Measurements from ENCODE around the gene TRAM2. TPM values are rescaled to one million over a fixed set of nuclear protein-coding genes. Genes with fewer than 3 reads are reported as not detected.

TRAM2 gene
- total and polyA plus RNA-seq, 2 of the 4 experiments (the other 2 are of a cell fraction), result 77.2 to 95.7 TPM

DNA sequence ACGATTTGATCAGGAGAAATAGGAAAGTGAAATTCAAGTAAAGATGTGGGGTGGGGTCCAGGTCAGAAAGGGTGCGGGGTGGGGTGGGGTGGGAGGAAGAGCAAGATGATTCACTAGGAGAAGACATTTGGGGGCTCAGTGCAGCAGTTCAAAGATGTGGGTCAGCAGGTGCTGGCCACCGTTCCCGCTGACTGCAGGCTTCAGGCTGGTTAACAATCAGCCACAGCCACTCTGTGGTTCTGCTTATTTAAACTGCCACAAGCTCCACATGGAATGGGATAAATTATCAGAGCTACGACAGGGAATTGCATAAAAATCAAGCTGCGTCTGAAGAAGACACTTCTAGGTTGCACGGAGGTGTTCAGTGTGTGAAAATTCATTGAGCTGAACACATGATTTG is 49.4 kb downstream of the TRAM2 start:
- Histone ChIP-seq H4K91ac (ENCODE audit: insufficient read depth, low read depth, low read length) (no peak overlapping the region), H3K27ac (ENCODE audit: insufficient read depth, low read length) (no peak overlapping the region), H3K9me3 (ENCODE audit: control insufficient read depth, insufficient read depth, low read length) (no peaks in the 10 kb centered on the region), H3K56ac (ENCODE audit: extremely low read depth, insufficient read depth, low read length) (no peak overlapping the region), H3K4me1 (ENCODE audit: control insufficient read depth, insufficient read depth, low read length) (peaks cover 21% of the 10 kb centered on the region), H2AK5ac (ENCODE audit: low read depth, low read length) (no peak overlapping the region), H3K18ac (ENCODE audit: low read depth, low read length) (no peak overlapping the region), H3K9ac (ENCODE audit: low read depth, low read length) (no peak overlapping the region), H3K79me1 (ENCODE audit: low read depth in 1 of 2, low read length in 2 of 2) (peaks cover 29 to 87% of the 10 kb centered on the region in 2 experiments), H3K4ac (ENCODE audit: low read depth, low read length) (no peak overlapping the region), H3K36me3 (ENCODE audit: control insufficient read depth, insufficient read depth, low read length) (peaks cover 18% of the 10 kb centered on the region), H4K5ac (ENCODE audit: low read depth, low read length) (no peak overlapping the region), H3K27me3 (ENCODE audit: control insufficient read depth, insufficient read depth, low read length) (no peaks in the 10 kb centered on the region), H2AK9ac (replicated peaks; ENCODE audit: low read depth, low read length, poor library complexity) (no peak overlapping the region), H4K8ac (ENCODE audit: low read depth in 2 of 2, low read length in 2 of 2) (no peak overlapping the region), H4K20me1 (ENCODE audit: insufficient read depth, low read length) (peaks cover 5% of the 10 kb centered on the region; the same call in 1 of the 2 replicates), H3K9me1 (ENCODE audit: insufficient read depth, low read length) (peaks cover 37% of the 10 kb centered on the region), H3K23ac (ENCODE audit: low read depth, low read length) (no peak overlapping the region), H2BK20ac (ENCODE audit: low read depth, low read length) (no peak overlapping the region), H2BK5ac (ENCODE audit: low read depth, low read length, poor library complexity, severe bottlenecking) (no peak overlapping the region), H3K4me2 (ENCODE audit: low read depth, low read length) (no peak overlapping the region), H2BK15ac (ENCODE audit: low read depth, low read length) (no peak overlapping the region), H3K4me3 (ENCODE audit: insufficient read depth, low read depth, low read length) (no peak overlapping the region), H2AFZ (replicated peaks; ENCODE audit: low read length, poor library complexity) (no peak overlapping the region), H2BK120ac (ENCODE audit: low read depth, low read length) (no peak overlapping the region), H3K14ac (replicated peaks; ENCODE audit: low read depth, low read length) (no peak overlapping the region)
- in situ Hi-C loops (cut with MboI; ENCODE audit: low sequenced_read_pairs) (no loop called here), dilution Hi-C loops (cut with HindIII; ENCODE audit: low sequenced_read_pairs, unreplicated experiment) (no loop called here), intact Hi-C loops (cut with micrococcal nuclease) (no loop called here)
- no peak for TF ChIP-seq RFX5 (IDR thresholded peaks at IDR 0.05; ENCODE audit: low read depth, low read length)
- no peak for TF ChIP-seq RCOR1 (IDR thresholded peaks at IDR 0.05; ENCODE audit: insufficient replicate concordance, low read length)
- no peak for TF ChIP-seq SMC3 (IDR thresholded peaks at IDR 0.05; ENCODE audit: low read depth, low read length)
- TF ChIP-seq FOS (IDR thresholded peaks at IDR 0.05; ENCODE audit: low read depth, low read length), result no peak
- TF ChIP-seq CEBPB (IDR thresholded peaks at IDR 0.05; ENCODE audit: low read depth, low read length), result no peak
- no peak for TF ChIP-seq MAFK (IDR thresholded peaks at IDR 0.05; ENCODE audit: low read depth, low read length)
- TF ChIP-seq, protein P1, sequence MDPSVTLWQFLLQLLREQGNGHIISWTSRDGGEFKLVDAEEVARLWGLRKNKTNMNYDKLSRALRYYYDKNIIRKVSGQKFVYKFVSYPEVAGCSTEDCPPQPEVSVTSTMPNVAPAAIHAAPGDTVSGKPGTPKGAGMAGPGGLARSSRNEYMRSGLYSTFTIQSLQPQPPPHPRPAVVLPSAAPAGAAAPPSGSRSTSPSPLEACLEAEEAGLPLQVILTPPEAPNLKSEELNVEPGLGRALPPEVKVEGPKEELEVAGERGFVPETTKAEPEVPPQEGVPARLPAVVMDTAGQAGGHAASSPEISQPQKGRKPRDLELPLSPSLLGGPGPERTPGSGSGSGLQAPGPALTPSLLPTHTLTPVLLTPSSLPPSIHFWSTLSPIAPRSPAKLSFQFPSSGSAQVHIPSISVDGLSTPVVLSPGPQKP (IDR thresholded peaks at IDR 0.05; ENCODE audit: borderline replicate concordance, low read depth, low read length), result no peak
- TF ChIP-seq, protein P2, sequence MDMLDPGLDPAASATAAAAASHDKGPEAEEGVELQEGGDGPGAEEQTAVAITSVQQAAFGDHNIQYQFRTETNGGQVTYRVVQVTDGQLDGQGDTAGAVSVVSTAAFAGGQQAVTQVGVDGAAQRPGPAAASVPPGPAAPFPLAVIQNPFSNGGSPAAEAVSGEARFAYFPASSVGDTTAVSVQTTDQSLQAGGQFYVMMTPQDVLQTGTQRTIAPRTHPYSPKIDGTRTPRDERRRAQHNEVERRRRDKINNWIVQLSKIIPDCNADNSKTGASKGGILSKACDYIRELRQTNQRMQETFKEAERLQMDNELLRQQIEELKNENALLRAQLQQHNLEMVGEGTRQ (IDR thresholded peaks at IDR 0.05; ENCODE audit: low read depth, low read length), result no peak
- no peak for TF ChIP-seq NFE2L2 (IDR thresholded peaks at IDR 0.05; ENCODE audit: low read depth, low read length)
- no peak for TF ChIP-seq MAZ (IDR thresholded peaks at IDR 0.05; ENCODE audit: borderline replicate concordance, low read depth, low read length)
- TF ChIP-seq POLR2A (IDR thresholded peaks at IDR 0.05; ENCODE audit: low read depth, low read length), result no peak
- TF ChIP-seq, protein P3, sequence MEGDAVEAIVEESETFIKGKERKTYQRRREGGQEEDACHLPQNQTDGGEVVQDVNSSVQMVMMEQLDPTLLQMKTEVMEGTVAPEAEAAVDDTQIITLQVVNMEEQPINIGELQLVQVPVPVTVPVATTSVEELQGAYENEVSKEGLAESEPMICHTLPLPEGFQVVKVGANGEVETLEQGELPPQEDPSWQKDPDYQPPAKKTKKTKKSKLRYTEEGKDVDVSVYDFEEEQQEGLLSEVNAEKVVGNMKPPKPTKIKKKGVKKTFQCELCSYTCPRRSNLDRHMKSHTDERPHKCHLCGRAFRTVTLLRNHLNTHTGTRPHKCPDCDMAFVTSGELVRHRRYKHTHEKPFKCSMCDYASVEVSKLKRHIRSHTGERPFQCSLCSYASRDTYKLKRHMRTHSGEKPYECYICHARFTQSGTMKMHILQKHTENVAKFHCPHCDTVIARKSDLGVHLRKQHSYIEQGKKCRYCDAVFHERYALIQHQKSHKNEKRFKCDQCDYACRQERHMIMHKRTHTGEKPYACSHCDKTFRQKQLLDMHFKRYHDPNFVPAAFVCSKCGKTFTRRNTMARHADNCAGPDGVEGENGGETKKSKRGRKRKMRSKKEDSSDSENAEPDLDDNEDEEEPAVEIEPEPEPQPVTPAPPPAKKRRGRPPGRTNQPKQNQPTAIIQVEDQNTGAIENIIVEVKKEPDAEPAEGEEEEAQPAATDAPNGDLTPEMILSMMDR (conservative IDR thresholded peaks at IDR 0.05; ENCODE audit: low read depth, low read length), result no peak
- TF ChIP-seq MXI1 (IDR thresholded peaks at IDR 0.05; ENCODE audit: borderline replicate concordance, low read depth, low read length), result no peak
- no peak for TF ChIP-seq RAD21 (IDR thresholded peaks at IDR 0.05; ENCODE audit: low read length)
- TF ChIP-seq BHLHE40 (IDR thresholded peaks at IDR 0.05; ENCODE audit: low read depth, low read length), result no peak
- no peak for TF ChIP-seq CHD1 (IDR thresholded peaks at IDR 0.05; ENCODE audit: low read depth, low read length)
- ChIA-PET POLR2A (ENCODE audit: unreplicated experiment) (no interaction called here), CTCF (no interaction called here)
- 100% methylated on average over 1 of the region's 7 CpGs; no CpG with 5 or more reads in 1 of the 2 experiments for WGBS, 2 experiments (ENCODE audit: extremely low coverage in 2 of 2, insufficient read length in 1 of 2)
- ATAC-seq (ENCODE audit: low read depth) (no peak), DNase-seq (no peak)
- BruUV-seq (replicated peaks), result no TSS peak

Measured in IMR-90 (cell line).